GM21786 (cell line): ENCODE results near the gene C10orf53.

Experiments used
- ATAC-seq: cut with Tn5 transposase; IDR thresholded peaks from one replicate; pipeline ENCODE4 v1.9.1; 2021; ENCODE audit not compliant: unreplicated experiment

C10orf53 gene

GRCh38 chr10:49736564-49737113 lies 57.2 kb downstream of the C10orf53 start:
- ATAC-seq = no peak

- no peak for ATAC-seq
These were observed 58.2 kb downstream of the C10orf53 start for GRCh38 chr10:49737474-49738201.

GRCh38 chr10:49738616-49739360 lies 59.3 kb downstream of the C10orf53 start:
- no peak for ATAC-seq

GRCh38 chr10:49739426-49739825 lies 60.0 kb downstream of the C10orf53 start:
- ATAC-seq = no peak

- no peak for ATAC-seq
These were observed 61.1 kb downstream of the C10orf53 start for GRCh38 chr10:49740346-49741107.

- ATAC-seq = no peak
These were observed 61.9 kb downstream of the C10orf53 start for GRCh38 chr10:49741108-49741995.

- ATAC-seq = no peak
These were observed 63.4 kb downstream of the C10orf53 start for GRCh38 chr10:49742683-49743463.

GRCh38 chr10:49743464-49744075 lies 64.1 kb downstream of the C10orf53 start:
- no peak for ATAC-seq

GRCh38 chr10:49744091-49744685 lies 64.7 kb downstream of the C10orf53 start:
- no peak for ATAC-seq

GRCh38 chr10:49744924-49745605 lies 65.6 kb downstream of the C10orf53 start:
- ATAC-seq = no peak

- ATAC-seq = no peak
These were observed 66.3 kb downstream of the C10orf53 start for GRCh38 chr10:49745756-49746155.

GRCh38 chr10:49746626-49747302 lies 67.3 kb downstream of the C10orf53 start:
- ATAC-seq = no peak
